Chondrocyte (in vitro differentiated cells): ENCODE results near the gene BBC3. TPM values are rescaled to one million over a fixed set of nuclear protein-coding genes. Genes with fewer than 3 reads are reported as not detected.
"Not testable (repeated sequence)": the region's sequence is repeated elsewhere in the genome, so short reads cannot be mapped to it uniquely, and the experiment has no call there.

ENCODE experiments used
- DNase-seq: peaks from one replicate; pipeline ENCODE4 v3.0.0; 2021; ENCODE audit warnings: mixed read lengths, low spot score
- H3K27ac Mint-ChIP-seq: one replicate; pipeline ENCODE4 v1.8.0; 2021; ENCODE audit warnings: mild to moderate bottlenecking, moderate library complexity, mixed read lengths; ENCODE audit not compliant: unreplicated experiment
- H3K27me3 Mint-ChIP-seq: 2 replicates; pipeline ENCODE4 v1.8.0; 2021; ENCODE audit warnings: low read depth, mixed read lengths
- H3K36me3 Mint-ChIP-seq: 2 replicates; pipeline ENCODE4 v1.8.0; 2021; ENCODE audit warnings: low read depth, mixed read lengths
- H3K4me1 Mint-ChIP-seq: 2 replicates; pipeline ENCODE4 v1.8.0; 2021; ENCODE audit warnings: low read depth, mild to moderate bottlenecking, mixed read lengths
- H3K4me3 Mint-ChIP-seq: one replicate; pipeline ENCODE4 v1.8.0; 2021; ENCODE audit warnings: mild to moderate bottlenecking, moderate library complexity, mixed read lengths; ENCODE audit not compliant: unreplicated experiment
- H3K9me3 Mint-ChIP-seq: 2 replicates; pipeline ENCODE4 v1.8.0; 2021; ENCODE audit warnings: low read depth, mixed read lengths
- total RNA-seq: library from RNA; stranded (reverse); gene quantifications from 3 replicates; pipeline ENCODE4 v1.2.1, GENCODE V29; 2021
- TF ChIP-seq, protein P1 (sequence below): fragments of 200-600 bp; sonication (generic); IDR thresholded peaks from 2 replicates; pipeline ENCODE4 v1.5.0; 2021; ENCODE audit warnings: antibody characterized with exemption, mild to moderate bottlenecking, moderate library complexity

The BBC3 gene
- total RNA-seq, 1 donor from 2014 or later: 16.1 TPM

- H3K36me3 Mint-ChIP-seq: peaks cover 32% of the 10 kb centered on the region
These were observed 38.6 kb upstream of the BBC3 start for GRCh38 chr19:47269596-47269995.

GRCh38 chr19:47268028-47268427 lies 37.0 kb upstream of the BBC3 start:
- TF ChIP-seq, protein P1, sequence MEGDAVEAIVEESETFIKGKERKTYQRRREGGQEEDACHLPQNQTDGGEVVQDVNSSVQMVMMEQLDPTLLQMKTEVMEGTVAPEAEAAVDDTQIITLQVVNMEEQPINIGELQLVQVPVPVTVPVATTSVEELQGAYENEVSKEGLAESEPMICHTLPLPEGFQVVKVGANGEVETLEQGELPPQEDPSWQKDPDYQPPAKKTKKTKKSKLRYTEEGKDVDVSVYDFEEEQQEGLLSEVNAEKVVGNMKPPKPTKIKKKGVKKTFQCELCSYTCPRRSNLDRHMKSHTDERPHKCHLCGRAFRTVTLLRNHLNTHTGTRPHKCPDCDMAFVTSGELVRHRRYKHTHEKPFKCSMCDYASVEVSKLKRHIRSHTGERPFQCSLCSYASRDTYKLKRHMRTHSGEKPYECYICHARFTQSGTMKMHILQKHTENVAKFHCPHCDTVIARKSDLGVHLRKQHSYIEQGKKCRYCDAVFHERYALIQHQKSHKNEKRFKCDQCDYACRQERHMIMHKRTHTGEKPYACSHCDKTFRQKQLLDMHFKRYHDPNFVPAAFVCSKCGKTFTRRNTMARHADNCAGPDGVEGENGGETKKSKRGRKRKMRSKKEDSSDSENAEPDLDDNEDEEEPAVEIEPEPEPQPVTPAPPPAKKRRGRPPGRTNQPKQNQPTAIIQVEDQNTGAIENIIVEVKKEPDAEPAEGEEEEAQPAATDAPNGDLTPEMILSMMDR: no peak
- no peak for DNase-seq
- Mint-ChIP-seq H3K27ac (no peak overlapping the region), H3K4me1 (peaks cover 13% of the 10 kb centered on the region), H3K27me3 (no peaks in the 10 kb centered on the region), H3K36me3 (peaks cover 36% of the 10 kb centered on the region), H3K9me3 (no peaks in the 10 kb centered on the region), H3K4me3 (no peak overlapping the region)

More at GRCh38 chr19:47269596-47269995, 38.6 kb upstream of the BBC3 start:
- Mint-ChIP-seq H3K27me3 (no peaks in the 10 kb centered on the region), H3K9me3 (no peaks in the 10 kb centered on the region), H3K4me3 (no peak overlapping the region), H3K27ac (no peak overlapping the region), H3K4me1 (peaks cover 18% of the 10 kb centered on the region)
- no peak for DNase-seq
- TF ChIP-seq, protein P1: no peak

DNA sequence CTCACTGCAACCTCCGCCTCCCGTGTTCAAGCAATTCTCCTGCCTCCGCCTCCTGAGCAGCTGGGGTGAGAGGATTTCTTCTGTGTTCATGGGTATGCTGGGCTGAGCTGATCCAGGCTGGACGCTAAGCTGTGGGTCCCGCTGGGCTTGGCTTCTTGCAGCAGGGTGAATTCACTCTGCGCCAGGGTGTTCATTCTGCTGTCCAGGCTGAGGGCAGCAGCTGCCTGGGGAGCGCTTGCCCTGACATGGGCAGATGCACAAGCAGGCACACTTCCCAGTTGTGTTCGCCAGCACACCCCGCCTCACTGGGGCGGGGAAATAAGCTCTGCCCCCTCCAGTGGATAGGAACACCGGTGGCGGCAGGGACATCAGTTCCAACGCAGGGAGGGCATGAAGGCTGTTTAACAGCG lies 36.4 kb upstream of the BBC3 start:
- Mint-ChIP-seq H3K36me3 (peaks cover 39% of the 10 kb centered on the region), H3K9me3 (no peaks in the 10 kb centered on the region), H3K27ac (no peak overlapping the region), H3K4me3 (no peak overlapping the region), H3K4me1 (peaks cover 6% of the 10 kb centered on the region), H3K27me3 (no peaks in the 10 kb centered on the region)
- TF ChIP-seq, protein P1: no peak
- DNase-seq: no peak

DNA sequence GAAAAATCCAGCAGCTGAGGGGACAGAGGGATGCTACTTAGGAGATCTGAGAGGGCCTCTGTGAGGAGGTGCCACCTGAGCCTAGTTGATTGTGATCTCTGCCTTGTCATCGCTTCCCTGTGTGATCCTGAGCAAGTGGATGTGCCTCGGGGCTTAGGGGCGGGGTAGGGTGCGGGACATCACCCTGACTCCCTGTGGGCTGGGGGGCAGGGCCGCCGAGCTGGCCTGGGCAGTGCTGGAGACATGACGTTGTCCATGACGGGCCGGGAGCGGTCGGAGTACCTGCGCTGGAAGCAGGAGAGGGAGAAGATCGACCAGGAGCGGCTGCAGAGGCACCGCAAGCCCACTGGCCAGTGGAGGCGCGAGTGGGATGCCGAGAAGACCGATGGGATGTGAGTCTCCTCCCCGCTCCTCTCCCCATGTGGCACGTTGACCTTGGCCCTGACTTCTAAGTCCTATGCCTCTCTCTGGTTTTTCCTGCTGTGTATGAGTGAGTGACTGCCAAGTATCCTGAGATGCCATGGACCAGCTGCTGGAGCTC lies 35.5 kb upstream of the BBC3 start:
- TF ChIP-seq, protein P1: no peak
- Mint-ChIP-seq H3K27ac (peak overlapping the region; percentile 20), H3K9me3 (no peaks in the 10 kb centered on the region), H3K27me3 (no peaks in the 10 kb centered on the region), H3K36me3 (peaks cover 40% of the 10 kb centered on the region), H3K4me3 (no peak overlapping the region), H3K4me1 (no peaks in the 10 kb centered on the region)
- DNase-seq: no peak

DNA sequence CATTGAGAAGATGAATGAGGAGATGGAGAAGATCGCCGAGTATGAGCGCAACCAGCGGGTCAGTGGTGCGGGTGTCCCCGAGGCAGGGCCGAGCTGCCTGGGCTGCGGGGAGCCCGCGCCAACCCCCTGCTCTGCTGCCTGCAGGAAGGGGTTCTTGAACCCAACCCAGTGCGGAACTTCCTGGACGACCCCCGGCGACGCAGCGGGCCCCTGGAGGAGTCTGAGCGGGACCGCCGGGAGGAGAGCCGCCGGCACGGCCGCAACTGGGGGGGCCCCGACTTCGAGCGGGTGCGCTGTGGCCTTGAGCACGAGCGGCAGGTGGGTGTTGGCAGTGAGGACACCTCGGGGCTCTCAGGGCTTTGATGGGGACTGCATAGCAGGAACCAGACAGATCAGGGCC lies 33.6 kb upstream of the BBC3 start:
- no peaks in the 10 kb centered on the region for H3K9me3 Mint-ChIP-seq
- TF ChIP-seq, protein P1: no peak
- no peak for DNase-seq
- no peaks in the 10 kb centered on the region for H3K27me3 Mint-ChIP-seq
- peaks cover 44% of the 10 kb centered on the region for H3K36me3 Mint-ChIP-seq
- H3K4me3 Mint-ChIP-seq: no peak overlapping the region
- H3K4me1 Mint-ChIP-seq: peaks cover 14% of the 10 kb centered on the region
- no peak overlapping the region for H3K27ac Mint-ChIP-seq

DNA sequence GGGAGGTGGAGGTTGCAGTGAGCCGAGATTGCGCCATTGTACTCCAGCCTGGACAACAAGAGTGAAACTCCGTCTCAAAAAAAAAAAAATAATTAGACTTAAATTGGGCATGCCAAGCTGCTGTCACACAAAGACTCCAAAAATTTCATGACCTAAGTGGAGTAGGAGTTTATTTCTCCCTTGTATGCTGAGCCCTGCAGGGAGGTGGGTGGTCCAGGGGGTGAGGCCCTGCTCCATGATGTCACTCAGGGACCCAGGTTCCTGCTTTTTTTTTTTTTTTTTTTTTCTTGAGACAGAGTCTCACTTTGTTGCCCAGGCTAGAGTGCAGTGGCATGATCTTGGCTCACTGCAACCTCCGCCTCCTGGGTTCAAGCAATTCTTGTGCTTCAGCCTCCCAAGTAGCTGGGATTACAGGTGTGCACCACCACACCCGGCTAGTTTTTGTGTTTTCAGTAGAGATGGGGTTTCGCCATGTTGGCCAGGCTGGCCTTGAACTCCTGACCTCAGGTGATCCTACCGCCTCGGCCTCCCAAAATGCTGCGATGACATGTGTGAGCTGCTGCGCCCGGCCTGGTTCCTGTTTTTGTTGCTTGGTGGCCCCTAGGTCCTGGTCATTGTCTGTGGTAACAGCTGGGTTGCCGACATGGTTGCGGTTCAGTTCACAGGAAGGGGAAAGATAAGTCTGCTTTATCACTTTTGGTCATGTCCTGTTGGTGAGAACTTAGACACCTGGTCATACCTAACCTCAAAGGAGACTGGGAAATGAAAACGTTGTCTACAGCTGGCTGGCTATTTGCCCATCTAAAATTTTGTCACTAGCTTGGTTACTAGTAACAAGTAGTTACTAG lies 31.2 kb upstream of the BBC3 start:
- not testable (repeated sequence) for H3K27me3 Mint-ChIP-seq, H3K27ac Mint-ChIP-seq, DNase-seq, H3K4me3 Mint-ChIP-seq, H3K9me3 Mint-ChIP-seq
- Mint-ChIP-seq H3K4me1 (peaks cover 38% of the 10 kb centered on the region), H3K36me3 (peaks cover 51% of the 10 kb centered on the region)
